Nephron (organoid): ENCODE data around the gene PAK1.

Experiments
- H3K27ac Mint-ChIP-seq, 3 experiments: 2 replicates each; pipeline ENCODE4 v1.8.0; 2020; ENCODE audit warnings: mixed read lengths in 3 of 3, mild to moderate bottlenecking in 2 of 3, moderate library complexity in 1 of 3
- H3K27me3 Mint-ChIP-seq: 2 replicates; pipeline ENCODE4 v1.8.0; 2021; ENCODE audit warnings: low read depth, mild to moderate bottlenecking, moderate library complexity, mixed read lengths
- H3K36me3 Mint-ChIP-seq: 2 replicates; pipeline ENCODE4 v1.8.0; 2020; ENCODE audit warnings: low read depth, mixed read lengths
- H3K4me1 Mint-ChIP-seq: 2 replicates; pipeline ENCODE4 v1.8.0; 2020; ENCODE audit warnings: mixed read lengths
- H3K4me3 Mint-ChIP-seq, 3 experiments: 2 replicates each; pipeline ENCODE4 v1.8.0; 2020; ENCODE audit warnings: mild to moderate bottlenecking in 3 of 3, mixed read lengths in 3 of 3, moderate library complexity in 2 of 3
- H3K9me3 Mint-ChIP-seq: 2 replicates; pipeline ENCODE4 v1.8.0; 2020; ENCODE audit warnings: mixed read lengths
- CTCF ChIP-seq, 3 experiments: fragments of 200-600 bp; sonication (generic); IDR thresholded peaks; one replicate each; pipeline ENCODE4 v1.5.0; 2021; ENCODE audit warnings: antibody characterized with exemption in 3 of 3; ENCODE audit not compliant: unreplicated experiment in 3 of 3

The PAK1 gene

GRCh38 chr11:77449784-77450183, 24.1 kb downstream of the PAK1 start:
- Mint-ChIP-seq H3K4me1 (peaks cover under 1% of the 10 kb centered on the region), H3K36me3 (peaks cover 6% of the 10 kb centered on the region), H3K4me3 (no peak overlapping the region), H3K9me3 (no peaks in the 10 kb centered on the region), H3K27ac (no peak overlapping the region), H3K27me3 (no peaks in the 10 kb centered on the region)
- no peak for TF ChIP-seq CTCF (IDR thresholded peaks at IDR 0.05; ENCODE audit: unreplicated experiment in 3 of 3)

GRCh38 chr11:77449060-77449521, 24.8 kb downstream of the PAK1 start:
- Mint-ChIP-seq H3K27ac (no peak overlapping the region), H3K4me3 (no peak overlapping the region), H3K27me3 (no peaks in the 10 kb centered on the region), H3K36me3 (peaks cover 5% of the 10 kb centered on the region), H3K4me1 (no peaks in the 10 kb centered on the region), H3K9me3 (no peaks in the 10 kb centered on the region)
- no peak for TF ChIP-seq CTCF (IDR thresholded peaks at IDR 0.05; ENCODE audit: unreplicated experiment in 3 of 3)

- H3K27me3 Mint-ChIP-seq, result no peaks in the 10 kb centered on the region
- H3K36me3 Mint-ChIP-seq, result peaks cover 5% of the 10 kb centered on the region
- no peak for TF ChIP-seq CTCF (IDR thresholded peaks at IDR 0.05; ENCODE audit: unreplicated experiment in 3 of 3)
- H3K4me1 Mint-ChIP-seq, result no peaks in the 10 kb centered on the region
- H3K27ac Mint-ChIP-seq, result peak overlapping the region in 1 of 3 experiments; percentile 13
- H3K9me3 Mint-ChIP-seq, result no peaks in the 10 kb centered on the region
- no peak overlapping the region for H3K4me3 Mint-ChIP-seq
These were observed 25.6 kb downstream of the PAK1 start for GRCh38 chr11:77448269-77448668.

GRCh38 chr11:77446911-77447629, 26.8 kb downstream of the PAK1 start:
- no peak overlapping the region for H3K27ac Mint-ChIP-seq
- no peaks in the 10 kb centered on the region for H3K27me3 Mint-ChIP-seq
- H3K4me3 Mint-ChIP-seq, result no peak overlapping the region
- no peaks in the 10 kb centered on the region for H3K4me1 Mint-ChIP-seq
- no peaks in the 10 kb centered on the region for H3K9me3 Mint-ChIP-seq
- no peaks in the 10 kb centered on the region for H3K36me3 Mint-ChIP-seq
- TF ChIP-seq CTCF (IDR thresholded peaks at IDR 0.05; ENCODE audit: unreplicated experiment in 3 of 3), result no peak

GRCh38 chr11:77444261-77444660, 29.6 kb downstream of the PAK1 start:
- no peaks in the 10 kb centered on the region for H3K9me3 Mint-ChIP-seq
- no peak overlapping the region for H3K27ac Mint-ChIP-seq

More at GRCh38 chr11:77444261-77444660, 29.6 kb downstream of the PAK1 start:
- Mint-ChIP-seq H3K4me1 (no peaks in the 10 kb centered on the region), H3K27me3 (no peaks in the 10 kb centered on the region), H3K36me3 (no peaks in the 10 kb centered on the region), H3K4me3 (no peak overlapping the region)
- no peak for TF ChIP-seq CTCF (IDR thresholded peaks at IDR 0.05; ENCODE audit: unreplicated experiment in 3 of 3)
